MCF 10A (cell line): Measurements from ENCODE around the gene STAT5B. TPM values are rescaled to one million over a fixed set of nuclear protein-coding genes. Genes with fewer than 3 reads are reported as not detected.
"Not testable (repeated sequence)": the region's sequence is repeated elsewhere in the genome, so short reads cannot be mapped to it uniquely, and the experiment has no call there.

ENCODE experiments used
- BruUV-seq: library from RNA; stranded (reverse); fragments of 400-500 nt; replicated peaks from 2 replicates; lab custom pipeline; 2021; lab: Mats Ljungman, UMichigan
- CTCF ChIA-PET: fragments of 300-600 bp; sonication (Branson Sonifier 250); formaldehyde crosslinking; extraction: SDS; loops from one replicate; lab custom pipeline; 2021; ENCODE audit warnings: antibody characterized with exemption, inconsistent platforms; lab: Yijun Ruan, JAX
- POLR2A ChIA-PET: fragments of 300-600, 350-650 bp; sonication (Branson Sonifier 250); formaldehyde crosslinking; extraction: SDS; loops from one replicate; lab custom pipeline; 2020; ENCODE audit warnings: antibody characterized with exemption, inconsistent platforms; lab: Yijun Ruan, JAX
- DNase-seq: peaks from one replicate; pipeline ENCODE4 v3.0.0-alpha.2; 2018; ENCODE audit not compliant: unreplicated experiment
- H3K27ac Mint-ChIP-seq: one replicate; pipeline ENCODE4 v1.8.0; 2022; ENCODE audit warnings: mild to moderate bottlenecking, low read depth, mixed read lengths; ENCODE audit not compliant: unreplicated experiment
- H3K27me3 Mint-ChIP-seq: one replicate; pipeline ENCODE4 v1.8.0; 2022; ENCODE audit warnings: mixed read lengths; ENCODE audit not compliant: insufficient read depth, unreplicated experiment
- H3K36me3 Mint-ChIP-seq: one replicate; pipeline ENCODE4 v1.8.0; 2022; ENCODE audit warnings: mild to moderate bottlenecking, moderate library complexity, mixed read lengths; ENCODE audit not compliant: insufficient read depth, unreplicated experiment
- H3K4me1 Mint-ChIP-seq: one replicate; pipeline ENCODE4 v1.8.0; 2022; ENCODE audit warnings: mixed read lengths; ENCODE audit not compliant: insufficient read depth, unreplicated experiment
- H3K4me3 Mint-ChIP-seq: one replicate; pipeline ENCODE4 v1.8.0; 2022; ENCODE audit warnings: mild to moderate bottlenecking, moderate library complexity, mixed read lengths; ENCODE audit not compliant: unreplicated experiment
- H3K9me3 Mint-ChIP-seq: one replicate; pipeline ENCODE4 v1.8.0; 2022; ENCODE audit warnings: mixed read lengths; ENCODE audit not compliant: unreplicated experiment
- CTCF ChIP-seq: fragments of 200-600 bp; IDR thresholded peaks from one replicate; pipeline ENCODE4 v1.8.0; 2022; ENCODE audit warnings: antibody characterized with exemption, mild to moderate bottlenecking; ENCODE audit not compliant: unreplicated experiment
- intact Hi-C: fragments of 100-400 bp; cut with micrococcal nuclease; formaldehyde crosslinking; loops from 2 replicates; pipeline ENCODE4 v1.14.1; 2022
- total RNA-seq: library from RNA; stranded (reverse); gene quantifications from 2 replicates; pipeline ENCODE4 v1.2.3, GENCODE V29; 2022

The STAT5B gene
- total RNA-seq, 1 experiment from 2014 or later: 29.8 TPM

GRCh38 chr17:42322382-42323267 is 46.4 kb upstream of the STAT5B start:
- Mint-ChIP-seq H3K36me3 (peaks cover 98% of the 10 kb centered on the region), H3K27me3 (no peaks in the 10 kb centered on the region), H3K9me3 (no peaks in the 10 kb centered on the region), H3K4me1 (peaks cover 11% of the 10 kb centered on the region), H3K4me3 (no peak overlapping the region), H3K27ac (peak overlapping the region; percentile 46)
- POLR2A ChIA-PET: interaction anchor here (0.7 to 3.0 kb wide), 11 partner anchors 8 to 214 kb away, joined by 3 to 13 read pairs (median 3); partner anchors contain the start of genes CAVIN1 and NAGLU
- DNase-seq: peak; percentile 93
- intact Hi-C loops: loop anchor here (1.0 to 5.0 kb wide), 6 partner anchors 65 to 205 kb away; partner anchors contain the start of genes CAVIN1 and STAT3
- no TSS peak for BruUV-seq
- CTCF ChIA-PET: interaction anchor here (0.7 to 2.4 kb wide), 20 partner anchors 8 to 303 kb away, joined by 3 to 13 read pairs (median 4); partner anchors contain the start of genes CAVIN1 and STAT3
- TF ChIP-seq CTCF: peak; percentile 99

- BruUV-seq: no TSS peak
- peaks cover 11% of the 10 kb centered on the region for H3K4me1 Mint-ChIP-seq
These were observed 45.4 kb upstream of the STAT5B start for GRCh38 chr17:42321555-42321954.

GRCh38 chr17:42317967-42318366 is 41.8 kb upstream of the STAT5B start:
- DNase-seq, H3K27me3 Mint-ChIP-seq, BruUV-seq, H3K9me3 Mint-ChIP-seq, H3K4me1 Mint-ChIP-seq, H3K27ac Mint-ChIP-seq, H3K4me3 Mint-ChIP-seq, intact Hi-C loops: not testable (repeated sequence)
- ChIA-PET POLR2A (interaction anchor here (0.6 to 1.0 kb wide), 2 partner anchors 11 to 103 kb away, joined by 3 to 4 read pairs; no protein-coding TSS in a partner anchor), CTCF (interaction anchor here (0.6 to 2.0 kb wide), 4 partner anchors 10 to 209 kb away, joined by 3 to 8 read pairs (median 4); no protein-coding TSS in a partner anchor)
- H3K36me3 Mint-ChIP-seq: peaks cover 95% of the 10 kb centered on the region

More at GRCh38 chr17:42321555-42321954, 45.4 kb upstream of the STAT5B start:
- no peak for DNase-seq
- no peak for TF ChIP-seq CTCF
- Mint-ChIP-seq H3K36me3 (peaks cover 98% of the 10 kb centered on the region), H3K9me3 (no peaks in the 10 kb centered on the region), H3K4me3 (no peak overlapping the region), H3K27ac (no peak overlapping the region), H3K27me3 (no peaks in the 10 kb centered on the region)
- ChIA-PET CTCF (interaction anchor here (0.6 to 2.4 kb wide), 13 partner anchors 9 to 210 kb away, joined by 3 to 13 read pairs (median 5); partner anchors contain the start of gene CAVIN1), POLR2A (interaction anchor here (0.6 to 1.4 kb wide), 4 partner anchors 46 to 205 kb away, joined by 3 to 4 read pairs (median 3); partner anchors contain the start of gene CAVIN1)
- intact Hi-C loops: loop anchor here (5.0 kb wide), 2 partner anchors 66 to 101 kb away; partner anchors contain the start of genes CAVIN1 and STAT3

GRCh38 chr17:42317266-42317845 is 41.2 kb upstream of the STAT5B start:
- Mint-ChIP-seq H3K4me3 (no peak overlapping the region), H3K27me3 (no peaks in the 10 kb centered on the region), H3K9me3 (no peaks in the 10 kb centered on the region), H3K27ac (no peak overlapping the region), H3K4me1 (no peaks in the 10 kb centered on the region), H3K36me3 (peaks cover 95% of the 10 kb centered on the region)
- no TSS peak for BruUV-seq
- DNase-seq: no peak
- ChIA-PET POLR2A (interaction anchor here (0.6 to 1.1 kb wide), 2 partner anchors 71 to 104 kb away, joined by 3 to 6 read pairs; partner anchors contain the start of gene STAT3), CTCF (interaction anchor here (0.6 to 2.0 kb wide), 6 partner anchors 8 to 210 kb away, joined by 3 to 8 read pairs (median 5); no protein-coding TSS in a partner anchor)
- intact Hi-C loops: no loop called here
- TF ChIP-seq CTCF: no peak
